ENCODE results near the gene EEF1AKMT1.

DNA sequence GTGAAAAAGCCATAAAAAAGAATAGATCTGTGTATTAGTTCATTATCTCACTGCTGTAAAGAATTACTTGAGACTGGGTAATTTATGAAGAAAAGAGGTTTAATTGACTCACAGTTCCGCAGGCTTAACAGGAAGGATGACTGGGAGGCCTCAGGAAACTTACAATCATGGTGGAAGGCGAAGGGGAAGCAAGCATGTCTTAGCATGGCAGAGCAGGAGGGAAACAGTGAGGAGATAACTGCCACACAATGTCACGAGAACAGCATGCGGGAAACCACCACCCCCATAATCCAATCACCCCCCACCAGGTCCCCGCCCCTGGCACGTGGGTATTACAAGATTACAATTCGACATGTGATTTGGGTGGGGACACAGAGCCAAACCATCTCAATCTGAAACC lies 39.1 kb upstream of the EEF1AKMT1 start:
- TF ChIP-seq, protein P1, sequence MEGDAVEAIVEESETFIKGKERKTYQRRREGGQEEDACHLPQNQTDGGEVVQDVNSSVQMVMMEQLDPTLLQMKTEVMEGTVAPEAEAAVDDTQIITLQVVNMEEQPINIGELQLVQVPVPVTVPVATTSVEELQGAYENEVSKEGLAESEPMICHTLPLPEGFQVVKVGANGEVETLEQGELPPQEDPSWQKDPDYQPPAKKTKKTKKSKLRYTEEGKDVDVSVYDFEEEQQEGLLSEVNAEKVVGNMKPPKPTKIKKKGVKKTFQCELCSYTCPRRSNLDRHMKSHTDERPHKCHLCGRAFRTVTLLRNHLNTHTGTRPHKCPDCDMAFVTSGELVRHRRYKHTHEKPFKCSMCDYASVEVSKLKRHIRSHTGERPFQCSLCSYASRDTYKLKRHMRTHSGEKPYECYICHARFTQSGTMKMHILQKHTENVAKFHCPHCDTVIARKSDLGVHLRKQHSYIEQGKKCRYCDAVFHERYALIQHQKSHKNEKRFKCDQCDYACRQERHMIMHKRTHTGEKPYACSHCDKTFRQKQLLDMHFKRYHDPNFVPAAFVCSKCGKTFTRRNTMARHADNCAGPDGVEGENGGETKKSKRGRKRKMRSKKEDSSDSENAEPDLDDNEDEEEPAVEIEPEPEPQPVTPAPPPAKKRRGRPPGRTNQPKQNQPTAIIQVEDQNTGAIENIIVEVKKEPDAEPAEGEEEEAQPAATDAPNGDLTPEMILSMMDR (conservative IDR thresholded peaks at IDR 0.05 in 1 of 2, IDR thresholded peaks at IDR 0.05 in 1 of 2; ENCODE audit: low read depth in 1 of 2, low read length in 2 of 2): no peak
- no peak for TF ChIP-seq EZH2 (IDR thresholded peaks at IDR 0.05; ENCODE audit: low read length, missing control alignments)

Data from fibroblast of lung (primary cell).